ENCODE measurements around the gene ITSN1.

- TF ChIP-seq CTCF (IDR thresholded peaks at IDR 0.05) (no peak), POLR2AphosphoS5 (IDR thresholded peaks at IDR 0.05) (no peak)
Observed at GRCh38 chr21:33654412-33654811, 12.1 kb downstream of the ITSN1 start.

Data from esophagus muscularis mucosa (tissue), 3 donors.